Sigmoid colon (tissue), 7 donors: ENCODE data around the gene SLC36A4. TPM values are rescaled to one million over a fixed set of nuclear protein-coding genes. Genes with fewer than 3 reads are reported as not detected.

Experiments
- DNase-seq: peaks from one replicate; pipeline ENCODE4 v3.0.0-alpha.2; 2019
- H3K27ac ChIP-seq, 4 donors: fragments of 200-600 bp; sonication (generic); one replicate each; pipeline ENCODE4 v1.5.1; 2016 to 2019; ENCODE audit warnings: mild to moderate bottlenecking in 1 of 4
- H3K27me3 ChIP-seq, 3 donors: fragments of 200-600 bp; sonication (generic); one replicate each; pipeline ENCODE4 v1.5.1; 2019; ENCODE audit warnings: mild to moderate bottlenecking in 1 of 3
- H3K36me3 ChIP-seq, 4 donors: fragments of 200-600 bp; sonication (generic); one replicate each; pipeline ENCODE4 v1.5.1; 2016 to 2019
- H3K4me1 ChIP-seq, 4 donors: fragments of 200-600 bp; sonication (generic); one replicate each; pipeline ENCODE4 v1.5.1; 2017 to 2019
- H3K4me3 ChIP-seq, 4 donors: fragments of 200-600 bp; sonication (generic); one replicate each; pipeline ENCODE4 v1.5.1; 2017 to 2019; ENCODE audit warnings: mild to moderate bottlenecking in 2 of 4, moderate library complexity in 1 of 4
- H3K9me3 ChIP-seq, 4 donors: fragments of 200-600 bp in 3 of 4; sonication (generic) in 3 of 4; one replicate each; pipeline versions ENCODE4 v1.5.1 to v1.6.1; 2013 to 2019
- CTCF ChIP-seq, 4 experiments: fragments of 450-650 bp in 3 of 4; fragments of 200-600 bp in 1 of 4; IDR thresholded peaks; one replicate each; pipeline ENCODE4 v1.5.1; 2016 to 2019; ENCODE audit warnings: antibody characterized with exemption in 4 of 4, mild to moderate bottlenecking in 3 of 4, moderate library complexity in 2 of 4
- EP300 ChIP-seq, 4 donors: sonication (generic); formaldehyde crosslinking; IDR thresholded peaks; one replicate each; pipeline ENCODE4 v1.6.1; 2017; ENCODE audit warnings: antibody characterized with exemption in 4 of 4
- POLR2A ChIP-seq, 2 donors: fragments of 450-650 bp; IDR thresholded peaks; one replicate each; pipeline ENCODE4 v1.6.1; 2016; ENCODE audit warnings: antibody characterized with exemption in 2 of 2, mild to moderate bottlenecking in 2 of 2, moderate library complexity in 2 of 2
- POLR2AphosphoS5 ChIP-seq, 4 donors: sonication (generic); formaldehyde crosslinking; IDR thresholded peaks; one replicate each; pipeline ENCODE4 v1.6.1; 2017; ENCODE audit warnings: antibody characterized with exemption in 4 of 4
- WGBS, 2 donors: extraction: QIAGEN DNeasy Blood & Tissue Kit; methylation state at CpG; one replicate each; pipeline ENCODE4 v1.1.7; 2013; 5-methylcytosine and 5-hydroxymethylcytosine counted together
- intact Hi-C: fragments of 100-400 bp; cut with DNase I; formaldehyde crosslinking; loops from one replicate; pipeline ENCODE4 v1.15.1; 2023
- polyA plus RNA-seq, 3 donors: library from polyadenylated mRNA; stranded (reverse); fragments of 200-250 nt; gene quantifications; one replicate each; pipeline ENCODE4 v1.2.3, GENCODE V29; 2013
- total RNA-seq, 4 donors: library from RNA; depleted of rRNA; stranded (reverse); fragments of >200 nt; gene quantifications; one replicate each; pipeline ENCODE4 v1.1.0, GENCODE V29; 2016
- donor health status: healthy with polysubstance abuse.
- donor health status: Bipolar disorder and iron deficiency.
- donor health status: healthy.

SLC36A4 gene
- total and polyA plus RNA-seq, 7 donors, result 4.2 to 17.7 (median 14.6) TPM

DNA sequence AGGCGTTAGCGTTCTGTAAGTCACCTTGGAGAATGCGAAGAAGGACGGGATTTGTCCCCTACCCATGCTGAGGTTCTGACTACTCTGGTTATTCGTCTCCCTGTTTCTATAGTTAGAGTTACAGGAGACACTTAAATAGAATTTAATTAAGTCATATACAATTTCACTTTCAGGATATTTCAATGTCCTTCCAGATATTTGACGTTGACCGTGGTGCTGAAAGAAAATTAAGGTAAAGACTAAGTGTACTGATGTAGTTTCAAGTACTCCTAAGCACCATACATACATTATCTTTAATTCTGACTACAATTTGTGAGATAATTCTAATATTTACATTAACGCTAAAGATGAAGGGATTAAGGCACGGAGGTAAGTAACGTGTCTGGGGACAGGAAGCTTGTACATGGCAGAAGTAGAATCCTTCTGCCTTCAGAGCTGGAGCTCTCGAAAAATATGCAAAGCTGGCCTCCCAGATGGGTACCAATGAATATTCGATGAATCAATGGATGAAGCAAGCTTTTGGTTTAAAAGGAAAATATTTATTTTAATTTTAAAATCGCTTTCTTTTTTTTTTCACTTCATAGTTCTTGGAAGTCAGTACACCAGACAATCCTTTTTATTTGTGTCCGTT lies 539 bp upstream of the SLC36A4 start:
- Histone ChIP-seq H3K27me3 (no peaks in the 10 kb centered on the region), H3K4me1 (peaks cover 0 to 12% (median 6%) of the 10 kb centered on the region in 4 donors), H3K9me3 (no peaks in the 10 kb centered on the region), H3K4me3 (peak overlapping the region; percentile 52 to 98 (median 67)), H3K36me3 (no peaks in the 10 kb centered on the region), H3K27ac (peak overlapping the region; percentile 83 to 99 (median 93))
- WGBS, 2 donors, result 21 to 25% methylated on average over 14 of the region's 14 CpGs
- TF ChIP-seq POLR2AphosphoS5 (IDR thresholded peaks at IDR 0.05) (no peak), EP300 (IDR thresholded peaks at IDR 0.05) (no peak), CTCF (IDR thresholded peaks at IDR 0.05) (no peak), POLR2A (IDR thresholded peaks at IDR 0.05) (no peak)
- DNase-seq, result no peak
- intact Hi-C loops, result loop anchor here (5.0 kb wide), 1 partner anchor 544 kb away; the partner anchor contains the start of genes C11orf54 and TAF1D

DNA sequence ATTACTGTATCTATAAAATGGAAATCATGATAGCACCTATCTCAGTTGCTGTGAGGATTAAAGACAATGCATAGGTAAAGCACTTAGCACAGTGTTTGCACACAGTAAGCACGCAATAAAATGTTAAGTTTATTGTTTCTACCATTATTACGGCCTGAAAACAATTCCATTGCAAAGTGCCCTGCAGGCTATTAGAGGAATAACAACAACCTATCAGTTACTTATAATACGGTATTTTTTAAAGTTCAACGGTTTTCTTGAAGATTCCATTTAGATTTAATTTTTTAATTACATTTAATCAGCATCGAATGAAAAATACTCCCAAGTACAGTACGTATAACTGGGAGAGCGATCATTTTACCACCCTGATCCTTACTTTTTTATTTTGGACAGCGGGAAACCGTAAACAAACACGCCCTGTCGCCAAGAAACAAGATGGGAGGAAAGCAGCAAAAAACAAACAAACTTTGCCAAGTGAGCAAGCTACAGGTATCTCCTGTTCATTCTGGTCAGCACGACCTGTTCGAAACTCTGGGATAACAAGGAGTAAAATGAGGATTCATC lies 893 bp downstream of the SLC36A4 start:
- Histone ChIP-seq H3K9me3 (no peaks in the 10 kb centered on the region), H3K4me3 (peak overlapping the region; percentile 52 to 98 (median 67)), H3K4me1 (peaks cover 0 to 12% (median 6%) of the 10 kb centered on the region in 4 donors), H3K36me3 (no peaks in the 10 kb centered on the region), H3K27ac (peak overlapping the region; percentile 83 to 99 (median 93)), H3K27me3 (no peaks in the 10 kb centered on the region)
- intact Hi-C loops, result loop anchor here (5.0 kb wide), 1 partner anchor 545 kb away; the partner anchor contains the start of genes C11orf54 and TAF1D
- DNase-seq, result no peak
- 3 to 9% methylated on average over 13 of the region's 13 CpGs for WGBS, 2 donors
- TF ChIP-seq CTCF (IDR thresholded peaks at IDR 0.05) (peak in 1 of 4 experiments; percentile 34), EP300 (IDR thresholded peaks at IDR 0.05) (no peak)

GRCh38 chr11:93194673-93195291 lies 3.0 kb downstream of the SLC36A4 start:
- Histone ChIP-seq H3K9me3 (no peaks in the 10 kb centered on the region), H3K4me3 (no peak overlapping the region), H3K27me3 (no peaks in the 10 kb centered on the region), H3K36me3 (no peaks in the 10 kb centered on the region), H3K27ac (no peak overlapping the region), H3K4me1 (peaks cover 0 to 12% (median 6%) of the 10 kb centered on the region in 4 donors)
- TF ChIP-seq CTCF (IDR thresholded peaks at IDR 0.05) (no peak), POLR2AphosphoS5 (IDR thresholded peaks at IDR 0.05) (no peak), POLR2A (IDR thresholded peaks at IDR 0.05) (no peak), EP300 (IDR thresholded peaks at IDR 0.05) (no peak)
- DNase-seq, result no peak
- intact Hi-C loops, result loop anchor here (5.0 kb wide), 1 partner anchor 548 kb away; the partner anchor contains the start of genes C11orf54 and TAF1D
- 92% methylated on average over 1 of the region's 1 CpG for WGBS, 2 donors

DNA sequence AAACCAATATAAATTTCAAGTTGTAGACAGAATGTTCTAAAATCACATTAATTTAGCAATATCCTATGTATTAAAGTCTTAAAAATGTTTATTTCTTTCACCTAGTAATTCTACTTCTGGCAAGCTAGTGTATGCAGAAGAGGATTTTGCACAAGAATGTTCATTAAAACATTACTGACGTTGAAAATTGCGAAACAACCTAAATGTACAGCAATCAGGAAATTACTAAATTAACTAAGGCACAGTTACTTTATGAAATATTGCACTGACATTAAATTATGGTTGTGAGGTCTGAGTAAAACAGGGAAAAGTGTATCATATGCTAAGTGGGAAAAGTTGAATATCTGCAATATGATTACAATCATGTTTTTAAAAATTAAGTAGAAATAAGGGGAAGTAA lies 4.1 kb downstream of the SLC36A4 start:
- TF ChIP-seq EP300 (IDR thresholded peaks at IDR 0.05) (no peak), CTCF (IDR thresholded peaks at IDR 0.05) (no peak), POLR2AphosphoS5 (IDR thresholded peaks at IDR 0.05) (no peak), POLR2A (IDR thresholded peaks at IDR 0.05) (no peak)
- no peaks in the 10 kb centered on the region for H3K9me3 ChIP-seq
- peaks cover 0 to 12% (median 6%) of the 10 kb centered on the region in 4 donors for H3K4me1 ChIP-seq
- H3K36me3 ChIP-seq, result no peaks in the 10 kb centered on the region
- no peak overlapping the region for H3K27ac ChIP-seq
- WGBS, 2 donors, result 76 to 78% methylated on average over 2 of the region's 2 CpGs
- no peak overlapping the region for H3K4me3 ChIP-seq
- intact Hi-C loops, result no loop called here
- H3K27me3 ChIP-seq, result no peaks in the 10 kb centered on the region
- no peak for DNase-seq
